ENCODE measurements around the gene CCDC159. TPM values are rescaled to one million over a fixed set of nuclear protein-coding genes. Genes with fewer than 3 reads are reported as not detected.

The CCDC159 gene
- total RNA-seq, 4 donors from 2014 or later = 0.85 to 9.2 (median 2.0) TPM

DNA sequence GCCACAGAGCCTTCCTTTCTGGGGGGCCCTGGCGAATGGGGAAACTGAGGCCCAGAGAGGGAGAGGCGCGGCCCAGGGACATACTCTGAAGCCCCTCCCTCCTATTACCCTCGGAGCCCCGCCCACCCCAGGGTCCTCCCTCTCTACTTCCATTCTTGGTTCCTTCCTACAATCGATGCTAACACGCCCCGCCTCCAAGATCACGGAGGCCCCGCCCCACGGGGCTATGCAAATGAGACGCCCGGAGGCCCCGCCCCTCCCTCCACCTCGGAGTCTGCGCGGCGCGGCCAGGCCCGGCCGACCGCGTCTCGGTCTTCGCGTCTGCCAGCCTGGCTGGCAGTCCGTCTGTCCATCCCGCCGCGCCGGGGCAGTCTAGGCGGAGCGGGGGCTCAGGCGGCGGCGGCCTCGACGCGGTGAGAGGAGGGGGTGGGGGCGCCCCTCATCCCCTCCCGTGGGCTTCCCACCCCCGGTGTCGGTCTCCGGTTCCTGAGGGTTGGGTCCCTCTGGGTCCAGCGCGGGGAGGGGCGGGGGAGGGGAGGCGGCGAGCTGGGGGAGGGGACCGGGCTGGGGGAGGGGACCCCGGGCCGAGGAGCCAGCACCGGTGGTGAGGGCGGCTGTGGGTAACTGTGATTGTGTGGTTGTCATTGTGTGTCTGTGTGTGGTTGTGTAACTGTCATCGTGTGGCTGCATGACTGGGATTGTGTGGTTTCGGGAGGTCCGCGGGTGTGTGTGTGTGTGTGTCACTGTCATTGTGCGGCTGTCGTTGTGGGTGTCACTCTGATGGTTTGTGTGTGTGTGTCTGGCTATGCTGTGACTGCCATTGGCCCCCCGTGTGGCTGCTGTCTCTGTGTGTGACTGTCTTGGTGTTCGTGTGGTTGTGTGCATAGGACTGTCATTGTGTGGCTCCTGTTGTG, 9.1 kb downstream of the CCDC159 start, which contains the start of gene PLPPR2:
Gene PLPPR2, plus strand, starts transcription at position 273 of the 914 bp plus-strand sequence. CDS start 2,242 bp downstream, outside the sequence.
- TF ChIP-seq POLR2A (IDR thresholded peaks at IDR 0.05) = peak; percentile 67 to 68
- TF ChIP-seq, protein P1, sequence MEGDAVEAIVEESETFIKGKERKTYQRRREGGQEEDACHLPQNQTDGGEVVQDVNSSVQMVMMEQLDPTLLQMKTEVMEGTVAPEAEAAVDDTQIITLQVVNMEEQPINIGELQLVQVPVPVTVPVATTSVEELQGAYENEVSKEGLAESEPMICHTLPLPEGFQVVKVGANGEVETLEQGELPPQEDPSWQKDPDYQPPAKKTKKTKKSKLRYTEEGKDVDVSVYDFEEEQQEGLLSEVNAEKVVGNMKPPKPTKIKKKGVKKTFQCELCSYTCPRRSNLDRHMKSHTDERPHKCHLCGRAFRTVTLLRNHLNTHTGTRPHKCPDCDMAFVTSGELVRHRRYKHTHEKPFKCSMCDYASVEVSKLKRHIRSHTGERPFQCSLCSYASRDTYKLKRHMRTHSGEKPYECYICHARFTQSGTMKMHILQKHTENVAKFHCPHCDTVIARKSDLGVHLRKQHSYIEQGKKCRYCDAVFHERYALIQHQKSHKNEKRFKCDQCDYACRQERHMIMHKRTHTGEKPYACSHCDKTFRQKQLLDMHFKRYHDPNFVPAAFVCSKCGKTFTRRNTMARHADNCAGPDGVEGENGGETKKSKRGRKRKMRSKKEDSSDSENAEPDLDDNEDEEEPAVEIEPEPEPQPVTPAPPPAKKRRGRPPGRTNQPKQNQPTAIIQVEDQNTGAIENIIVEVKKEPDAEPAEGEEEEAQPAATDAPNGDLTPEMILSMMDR (IDR thresholded peaks at IDR 0.05 in 4 of 5, conservative IDR thresholded peaks at IDR 0.05 in 1 of 5) = no peak
- H3K27me3 ChIP-seq = no peaks in the 10 kb centered on the region
- no peaks in the 10 kb centered on the region for H3K9me3 ChIP-seq
- peak; percentile 93 to 95 for ATAC-seq
- peak within 1 kb of the TSS; percentile 74 to 83 (median 78) for H3K27ac ChIP-seq
- intact Hi-C loops (cut with DNase I; ENCODE audit: low total_unique reads) = no loop called here
- in situ Hi-C loops (cut with MboI; ENCODE audit: low sequenced_read_pairs in 4 of 4) = no loop called here
- peaks cover 0 to 7% of the 10 kb centered on the region in 2 donors for H3K4me1 ChIP-seq
- H3K36me3 ChIP-seq = peaks cover 0 to 6% of the 10 kb centered on the region in 2 donors
- H3K4me3 ChIP-seq = peak within 1 kb of the TSS; percentile 67 to 91 (median 78)
- DNase-seq = peak; percentile 80 to 87

DNA sequence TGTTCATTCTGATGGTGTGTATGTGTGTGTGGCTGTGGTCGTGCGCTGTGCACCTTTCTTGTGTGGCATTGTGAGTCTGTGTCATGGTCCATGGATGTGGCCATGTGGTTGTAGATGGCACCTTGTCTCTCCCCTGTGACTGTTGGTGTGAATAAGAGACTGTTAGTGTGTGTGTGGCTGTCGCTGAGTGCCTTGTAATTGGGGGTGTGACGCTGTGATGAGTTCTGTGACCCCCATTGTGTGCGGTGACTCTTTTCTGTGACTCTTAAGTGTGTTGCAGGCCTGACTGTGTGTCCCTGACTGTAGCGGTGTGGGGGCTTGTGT, 9.7 kb downstream of the CCDC159 start:
- TF ChIP-seq POLR2A (IDR thresholded peaks at IDR 0.05) = no peak
- TF ChIP-seq, protein P1 (IDR thresholded peaks at IDR 0.05 in 4 of 5, conservative IDR thresholded peaks at IDR 0.05 in 1 of 5) = no peak
- Histone ChIP-seq H3K9me3 (no peaks in the 10 kb centered on the region), H3K4me1 (peaks cover 0 to 7% of the 10 kb centered on the region in 2 donors), H3K27ac (peak overlapping the region in 1 of 4 donors; percentile 76), H3K4me3 (peak overlapping the region; percentile 67 to 91 (median 78)), H3K36me3 (peaks cover 0 to 6% of the 10 kb centered on the region in 2 donors), H3K27me3 (no peaks in the 10 kb centered on the region)
- in situ Hi-C loops (cut with MboI; ENCODE audit: low sequenced_read_pairs in 4 of 4) (no loop called here), intact Hi-C loops (cut with DNase I; ENCODE audit: low total_unique reads) (no loop called here)
- ATAC-seq (no peak), DNase-seq (no peak)

DNA sequence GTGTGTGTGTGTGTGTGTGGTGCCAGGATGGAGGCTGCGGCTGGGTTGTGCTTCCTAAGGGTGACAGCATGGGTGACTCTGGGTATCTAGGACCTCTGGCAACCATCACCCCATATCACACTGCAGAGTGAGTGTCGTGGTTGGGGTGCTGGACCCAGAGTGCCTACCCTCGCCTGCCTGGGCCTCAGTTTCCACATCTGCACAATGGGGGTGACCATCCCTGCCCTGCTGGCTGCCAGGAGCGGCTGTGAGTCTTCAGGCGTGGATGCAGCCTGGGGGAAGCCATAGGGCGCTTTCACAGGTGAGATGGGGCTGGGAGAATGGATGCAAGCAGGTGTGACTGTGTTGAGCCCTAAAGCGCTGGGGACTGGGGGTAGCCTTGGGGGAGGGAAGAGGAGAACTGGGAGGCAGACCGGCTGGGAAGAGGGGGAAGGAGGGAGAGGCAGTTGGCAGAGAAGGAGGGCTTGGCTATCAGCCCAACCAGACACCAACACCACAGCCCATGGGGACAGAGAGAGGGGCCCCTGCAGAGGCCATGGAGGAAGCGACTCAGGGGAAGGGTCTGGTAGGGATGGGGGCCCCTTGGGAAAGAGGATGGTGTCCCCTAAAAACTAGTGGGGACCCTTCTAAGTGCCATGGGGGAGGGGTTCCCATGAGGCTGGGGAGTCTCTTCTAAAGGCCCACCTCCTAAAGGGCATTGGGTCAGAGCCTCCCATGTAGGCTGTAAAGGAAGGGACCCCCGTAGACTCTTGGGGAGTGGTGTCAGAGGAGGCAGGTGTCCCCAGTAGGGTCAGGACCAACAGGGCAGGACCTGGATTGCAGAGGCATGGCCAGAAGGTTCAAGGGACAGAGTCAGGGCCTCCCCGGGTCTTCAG, 10.6 kb downstream of the CCDC159 start:
- TF ChIP-seq POLR2A (IDR thresholded peaks at IDR 0.05) = no peak
- Histone ChIP-seq H3K4me3 (no peak overlapping the region), H3K36me3 (peaks cover 0 to 7% of the 10 kb centered on the region in 2 donors), H3K9me3 (no peaks in the 10 kb centered on the region), H3K27me3 (no peaks in the 10 kb centered on the region), H3K27ac (no peak overlapping the region), H3K4me1 (peaks cover 0 to 7% of the 10 kb centered on the region in 2 donors)
- DNase-seq = no peak
- no peak for ATAC-seq
- in situ Hi-C loops (cut with MboI; ENCODE audit: low sequenced_read_pairs in 4 of 4) = no loop called here
- intact Hi-C loops (cut with DNase I; ENCODE audit: low total_unique reads) = no loop called here

DNA sequence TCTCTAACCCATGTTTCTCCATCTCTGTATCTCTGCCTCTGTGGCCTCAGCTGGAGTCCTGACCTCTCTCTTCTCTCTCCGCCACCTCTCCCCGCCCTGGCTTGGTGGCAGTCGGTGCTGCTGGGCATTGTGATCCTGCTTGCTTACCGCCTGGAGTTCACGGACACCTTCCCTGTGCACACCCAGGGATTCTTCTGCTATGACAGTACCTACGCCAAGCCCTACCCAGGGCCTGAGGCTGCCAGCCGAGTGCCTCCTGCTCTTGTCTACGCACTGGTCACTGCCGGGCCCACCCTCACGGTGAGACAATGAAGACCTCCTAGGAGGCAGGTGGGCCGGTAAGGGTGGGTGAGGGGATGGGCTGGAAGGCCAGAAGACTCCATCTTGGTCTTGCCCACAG, 13.1 kb downstream of the CCDC159 start:
- TF ChIP-seq, protein P1 (IDR thresholded peaks at IDR 0.05 in 4 of 5, conservative IDR thresholded peaks at IDR 0.05 in 1 of 5) = no peak
- no peak for TF ChIP-seq POLR2A (IDR thresholded peaks at IDR 0.05)
- no peaks in the 10 kb centered on the region for H3K27me3 ChIP-seq
- intact Hi-C loops (cut with DNase I; ENCODE audit: low total_unique reads) (no loop called here), in situ Hi-C loops (cut with MboI; ENCODE audit: low sequenced_read_pairs in 4 of 4) (no loop called here)
- no peak overlapping the region for H3K4me3 ChIP-seq
- DNase-seq (no peak), ATAC-seq (no peak)
- H3K9me3 ChIP-seq = no peaks in the 10 kb centered on the region
- H3K4me1 ChIP-seq = peaks cover 0 to 7% of the 10 kb centered on the region in 2 donors
- peaks cover 0 to 26% of the 10 kb centered on the region in 2 donors for H3K36me3 ChIP-seq
- no peak overlapping the region for H3K27ac ChIP-seq
